Activated T-helper 17 cell treated with anti-CD3 and anti-CD28 coated beads, Interleukin-2, amount 50 U/mL, for 72 hours (primary cell): ENCODE data around the gene CCZ1B. TPM values are rescaled to one million over a fixed set of nuclear protein-coding genes. Genes with fewer than 3 reads are reported as not detected.
A peak's percentile ranks its signal among the peaks of the same experiment; 100 is the strongest.
"Not testable (repeated sequence)": the region's sequence is repeated elsewhere in the genome, so short reads cannot be mapped to it uniquely, and the experiment has no call there.

Experiments used
- ATAC-seq: fragments of 150-1000 bp; cut with Tn5 transposase; replicated peaks from 2 replicates; pipeline ENCODE4 v1.10.0; 2021; ENCODE audit warnings: mild to moderate bottlenecking, moderate library complexity
- H3K27ac Mint-ChIP-seq: one replicate; pipeline ENCODE4 v1.8.0; 2022; ENCODE audit warnings: mixed read lengths
- H3K27me3 Mint-ChIP-seq: one replicate; pipeline ENCODE4 v1.8.0; 2022; ENCODE audit warnings: mixed read lengths
- H3K36me3 Mint-ChIP-seq: one replicate; pipeline ENCODE4 v1.8.0; 2022; ENCODE audit warnings: low read depth, mild to moderate bottlenecking, mixed read lengths
- H3K4me1 Mint-ChIP-seq: one replicate; pipeline ENCODE4 v1.8.0; 2022; ENCODE audit warnings: mixed read lengths
- H3K4me3 Mint-ChIP-seq: one replicate; pipeline ENCODE4 v1.8.0; 2022; ENCODE audit warnings: mild to moderate bottlenecking, mixed read lengths
- H3K9me3 Mint-ChIP-seq: one replicate; pipeline ENCODE4 v1.8.0; 2022; ENCODE audit warnings: mixed read lengths
- total RNA-seq, 2 donors: library from RNA; stranded (reverse); gene quantifications; one replicate each; pipeline ENCODE4 v1.2.3, GENCODE V29; 2022

The CCZ1B gene
- total RNA-seq, 2 donors from 2014 or later: 50.7 to 71.6 TPM

- H3K9me3 Mint-ChIP-seq, H3K27ac Mint-ChIP-seq, H3K4me1 Mint-ChIP-seq, H3K27me3 Mint-ChIP-seq, H3K4me3 Mint-ChIP-seq, H3K36me3 Mint-ChIP-seq: not testable (repeated sequence)
- peak; percentile 78 for ATAC-seq
Observed at GRCh38 chr7:6807393-6807918, 18.6 kb downstream of the CCZ1B start.

DNA sequence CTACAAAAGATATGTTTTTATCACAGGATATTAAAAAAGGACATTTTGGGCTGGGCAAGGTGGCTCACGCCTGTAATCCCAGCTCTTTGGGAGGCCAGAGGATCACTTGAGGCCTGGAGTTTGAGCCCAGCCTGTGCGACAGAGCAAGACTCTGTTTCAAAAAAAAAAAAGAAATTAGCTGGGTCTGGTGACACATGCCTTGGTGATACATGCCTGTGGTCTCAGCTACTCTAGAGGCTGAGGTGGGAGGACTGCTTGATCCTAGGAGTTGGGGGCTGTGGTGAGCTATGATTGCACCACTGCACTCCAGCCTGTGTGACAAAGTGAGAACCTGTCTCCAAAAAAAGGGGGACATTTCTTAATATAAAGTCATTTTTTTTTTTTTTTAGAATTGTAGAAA lies 25.7 kb downstream of the CCZ1B start:
- not testable (repeated sequence) for H3K27ac Mint-ChIP-seq, H3K36me3 Mint-ChIP-seq, H3K4me1 Mint-ChIP-seq, H3K27me3 Mint-ChIP-seq, H3K4me3 Mint-ChIP-seq, H3K9me3 Mint-ChIP-seq
- ATAC-seq: peak; percentile 58

DNA sequence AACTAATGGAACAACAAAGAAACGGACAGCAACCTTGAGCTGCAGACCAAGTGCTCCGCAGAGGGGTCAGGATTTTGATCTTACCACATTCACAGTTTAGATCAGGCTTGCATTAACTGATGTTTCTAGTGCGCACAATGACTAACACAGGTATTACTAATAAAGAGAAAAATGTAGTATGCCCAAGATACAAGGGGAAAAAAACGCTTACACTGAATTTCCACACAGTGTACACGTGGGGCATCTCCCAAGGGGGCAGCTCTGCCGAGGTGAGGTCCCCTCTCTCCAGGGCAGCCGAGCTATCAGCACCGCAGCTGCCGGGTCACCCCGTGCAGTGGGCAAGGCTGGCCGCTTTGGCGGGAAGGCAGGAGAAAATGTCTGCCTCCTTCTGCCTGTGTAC lies 26.2 kb downstream of the CCZ1B start:
- not testable (repeated sequence) for H3K36me3 Mint-ChIP-seq, H3K9me3 Mint-ChIP-seq, H3K4me3 Mint-ChIP-seq, H3K4me1 Mint-ChIP-seq, H3K27me3 Mint-ChIP-seq, H3K27ac Mint-ChIP-seq
- ATAC-seq: peak; percentile 62

- not testable (repeated sequence) for H3K9me3 Mint-ChIP-seq, ATAC-seq, H3K4me3 Mint-ChIP-seq, H3K4me1 Mint-ChIP-seq, H3K27ac Mint-ChIP-seq, H3K27me3 Mint-ChIP-seq, H3K36me3 Mint-ChIP-seq
Observed at GRCh38 chr7:6798047-6798446, 28.0 kb downstream of the CCZ1B start.

DNA sequence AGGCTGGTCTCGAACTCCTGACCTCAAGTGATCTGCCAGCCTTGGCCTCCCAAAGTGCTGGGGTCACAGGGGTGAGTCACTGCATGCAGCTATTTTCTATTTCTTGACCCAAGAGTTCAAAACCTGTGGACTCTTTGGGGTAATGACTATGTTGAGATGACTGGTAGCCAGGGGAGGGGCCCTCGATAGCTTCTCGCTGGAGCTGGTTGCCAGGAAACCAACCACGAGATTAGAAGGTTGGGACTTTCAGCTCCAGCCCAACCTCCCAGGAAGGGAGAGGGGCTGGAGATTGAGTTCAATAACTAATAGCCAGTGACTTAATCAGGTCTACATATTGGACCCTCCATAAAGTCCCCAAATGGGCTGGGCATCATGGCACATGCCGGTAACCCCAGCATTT lies 28.9 kb downstream of the CCZ1B start:
- H3K27ac Mint-ChIP-seq, ATAC-seq, H3K27me3 Mint-ChIP-seq, H3K4me1 Mint-ChIP-seq, H3K4me3 Mint-ChIP-seq, H3K9me3 Mint-ChIP-seq: not testable (repeated sequence)
- H3K36me3 Mint-ChIP-seq: peaks cover 12% of the 10 kb centered on the region

GRCh38 chr7:6794276-6794675 lies 31.8 kb downstream of the CCZ1B start:
- not testable (repeated sequence) for H3K27me3 Mint-ChIP-seq, ATAC-seq, H3K4me3 Mint-ChIP-seq, H3K36me3 Mint-ChIP-seq, H3K27ac Mint-ChIP-seq, H3K9me3 Mint-ChIP-seq, H3K4me1 Mint-ChIP-seq

DNA sequence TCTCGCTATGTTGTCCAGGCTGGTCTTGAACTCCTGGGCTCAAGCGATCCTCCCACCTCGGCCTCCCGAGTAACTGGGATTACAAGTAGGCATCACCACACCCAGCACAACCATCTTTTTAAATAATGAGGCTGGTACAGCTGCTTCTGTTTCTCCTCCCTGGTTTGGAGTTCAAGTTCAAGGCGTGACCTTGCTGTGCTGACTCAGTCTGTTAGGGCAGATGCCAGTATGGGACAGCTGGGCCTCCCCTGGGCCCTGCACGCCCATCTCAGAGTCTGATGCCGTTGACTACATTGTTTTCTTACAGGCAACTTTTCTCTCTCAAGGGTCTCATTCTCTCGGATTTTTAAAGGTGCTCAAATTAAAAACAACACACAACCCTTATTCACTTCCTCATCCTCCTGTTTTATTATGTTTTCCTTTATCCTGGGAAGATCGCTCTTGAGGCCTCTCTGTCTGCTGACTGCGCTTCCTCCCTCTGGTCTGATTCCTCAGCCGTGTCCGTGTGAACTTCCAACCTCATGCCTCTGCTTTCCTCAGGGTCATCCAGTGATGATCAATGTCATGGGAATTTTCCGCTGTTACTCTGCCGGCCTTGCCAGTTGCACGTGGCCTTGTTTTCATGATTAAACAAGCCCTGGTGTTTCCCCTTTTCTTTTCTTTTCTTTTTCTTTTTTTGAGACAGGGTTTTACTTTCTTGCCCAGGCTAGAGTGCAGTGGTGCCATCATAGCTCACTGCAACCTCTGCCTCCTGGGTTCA lies 33.8 kb downstream of the CCZ1B start:
- H3K36me3 Mint-ChIP-seq, H3K27me3 Mint-ChIP-seq, ATAC-seq, H3K27ac Mint-ChIP-seq, H3K4me1 Mint-ChIP-seq, H3K4me3 Mint-ChIP-seq, H3K9me3 Mint-ChIP-seq: not testable (repeated sequence)

DNA sequence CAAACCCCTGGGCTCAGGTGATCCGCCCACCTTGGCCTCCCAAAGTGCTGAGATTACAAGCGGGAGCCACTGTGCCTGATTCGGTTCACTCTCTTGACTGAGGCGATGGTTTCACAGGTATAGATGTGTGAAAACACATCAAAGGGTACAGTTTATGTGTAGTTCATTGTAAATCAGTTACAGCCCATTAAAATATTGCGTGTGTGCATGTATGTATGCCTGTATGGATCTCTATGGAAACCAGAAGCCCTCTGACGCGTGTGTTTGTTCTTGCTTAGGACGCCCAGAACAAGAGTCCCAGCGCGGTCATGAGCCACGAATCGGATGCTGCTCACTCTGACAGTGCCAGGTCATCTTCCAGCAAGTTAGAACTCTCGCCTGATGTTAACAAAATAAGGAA lies 36.7 kb downstream of the CCZ1B start:
- not testable (repeated sequence) for ATAC-seq, H3K27me3 Mint-ChIP-seq, H3K4me1 Mint-ChIP-seq, H3K27ac Mint-ChIP-seq, H3K4me3 Mint-ChIP-seq, H3K9me3 Mint-ChIP-seq, H3K36me3 Mint-ChIP-seq

- not testable (repeated sequence) for ATAC-seq, H3K27me3 Mint-ChIP-seq, H3K9me3 Mint-ChIP-seq, H3K4me3 Mint-ChIP-seq, H3K36me3 Mint-ChIP-seq, H3K4me1 Mint-ChIP-seq, H3K27ac Mint-ChIP-seq
Observed at GRCh38 chr7:6781581-6781980, 44.5 kb downstream of the CCZ1B start.

GRCh38 chr7:6761186-6761585 lies 64.9 kb downstream of the CCZ1B start:
- H3K27me3 Mint-ChIP-seq, ATAC-seq, H3K27ac Mint-ChIP-seq, H3K4me3 Mint-ChIP-seq, H3K36me3 Mint-ChIP-seq, H3K4me1 Mint-ChIP-seq, H3K9me3 Mint-ChIP-seq: not testable (repeated sequence)

DNA sequence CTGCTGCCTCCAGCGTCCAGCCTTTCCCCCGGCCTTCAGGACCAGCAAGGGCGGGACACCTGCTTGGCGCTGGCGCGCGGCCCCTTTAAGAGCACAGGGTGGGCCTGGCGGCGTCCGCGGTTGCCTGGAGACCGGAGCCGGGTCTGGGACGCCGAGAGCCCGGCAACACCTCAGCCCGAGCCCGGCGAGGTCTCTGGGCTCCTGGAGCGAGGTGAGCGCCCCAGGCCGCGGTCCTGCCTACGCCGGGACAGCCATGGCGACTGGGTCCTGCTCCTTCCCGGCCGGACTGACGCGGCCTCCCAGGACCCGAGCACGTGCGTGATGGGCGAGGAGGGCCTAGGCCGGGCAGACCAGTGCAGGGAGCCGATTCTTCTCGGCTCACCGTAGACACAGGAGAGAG lies 72.1 kb downstream of the CCZ1B start, which contains the start of gene RSPH10B2:
RSPH10B2 (plus strand) TSS at position 140 of the 400 bp plus-strand sequence. CDS start 3,575 bp downstream, outside the sequence.
- not testable (repeated sequence) for H3K4me3 Mint-ChIP-seq, H3K9me3 Mint-ChIP-seq, H3K36me3 Mint-ChIP-seq, H3K4me1 Mint-ChIP-seq, H3K27ac Mint-ChIP-seq, H3K27me3 Mint-ChIP-seq, ATAC-seq

DNA sequence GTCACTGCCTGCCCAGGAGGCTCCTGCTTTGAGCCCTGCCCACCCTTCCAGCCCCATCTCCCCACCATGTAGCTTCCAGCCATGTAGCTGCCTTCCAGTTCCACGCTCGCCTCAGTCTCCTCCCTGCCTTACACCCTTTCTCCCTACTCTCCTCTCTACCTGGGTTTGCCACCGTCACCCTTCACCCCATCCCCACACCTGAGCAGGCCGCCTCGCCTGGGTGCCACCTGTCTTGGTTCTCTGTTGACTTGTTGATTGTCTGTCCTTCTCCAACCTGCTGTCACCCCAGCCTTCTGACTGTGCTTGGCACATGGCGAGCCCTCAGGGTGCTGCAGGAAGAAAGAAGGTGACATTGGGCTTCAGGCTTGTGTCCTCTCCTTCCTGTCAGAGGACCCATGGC lies 75.9 kb downstream of the CCZ1B start:
- not testable (repeated sequence) for H3K27ac Mint-ChIP-seq, H3K4me1 Mint-ChIP-seq, H3K9me3 Mint-ChIP-seq, H3K4me3 Mint-ChIP-seq, H3K27me3 Mint-ChIP-seq
- H3K36me3 Mint-ChIP-seq: peaks cover 18% of the 10 kb centered on the region
- ATAC-seq: peak; percentile 18

- ATAC-seq, H3K4me3 Mint-ChIP-seq, H3K4me1 Mint-ChIP-seq, H3K27me3 Mint-ChIP-seq, H3K27ac Mint-ChIP-seq, H3K9me3 Mint-ChIP-seq: not testable (repeated sequence)
- H3K36me3 Mint-ChIP-seq: peaks cover 24% of the 10 kb centered on the region
Observed at GRCh38 chr7:6749335-6749734, 76.7 kb downstream of the CCZ1B start.
